Neural crest cell (in vitro differentiated cells): ENCODE measurements around the gene CD99. TPM values are rescaled to one million over a fixed set of nuclear protein-coding genes. Genes with fewer than 3 reads are reported as not detected.

Experiments used
- DNase-seq: peaks from one replicate; pipeline ENCODE4 v3.0.0; 2021; ENCODE audit warnings: low read depth, mixed read lengths, low spot score
- H3K27ac Mint-ChIP-seq: one replicate; pipeline ENCODE4 v1.8.0; 2021; ENCODE audit warnings: mild to moderate bottlenecking, mixed read lengths; ENCODE audit not compliant: unreplicated experiment
- H3K27me3 Mint-ChIP-seq: 2 replicates; pipeline ENCODE4 v1.8.0; 2021; ENCODE audit warnings: low read depth, mild to moderate bottlenecking, mixed read lengths
- H3K36me3 Mint-ChIP-seq: 2 replicates; pipeline ENCODE4 v1.8.0; 2021; ENCODE audit warnings: low read depth, mild to moderate bottlenecking, mixed read lengths
- H3K4me1 Mint-ChIP-seq: 2 replicates; pipeline ENCODE4 v1.8.0; 2021; ENCODE audit warnings: mixed read lengths
- H3K4me3 Mint-ChIP-seq: one replicate; pipeline ENCODE4 v1.8.0; 2021; ENCODE audit warnings: mild to moderate bottlenecking, mixed read lengths
- H3K9me3 Mint-ChIP-seq: 2 replicates; pipeline ENCODE4 v1.8.0; 2021; ENCODE audit warnings: mixed read lengths
- CTCF ChIP-seq: fragments of 200-600 bp; sonication (generic); conservative IDR thresholded peaks from 2 replicates; pipeline ENCODE4 v1.5.0; 2021; ENCODE audit warnings: antibody characterized with exemption, mild to moderate bottlenecking
- total RNA-seq: library from RNA; stranded (reverse); gene quantifications from 2 replicates; pipeline ENCODE4 v1.2.1, GENCODE V29; 2021

Gene CD99
- total RNA-seq, 1 donor from 2014 or later: 165 TPM

- Mint-ChIP-seq H3K27me3 (no peaks in the 10 kb centered on the region), H3K27ac (no peak overlapping the region), H3K4me3 (no peak overlapping the region), H3K4me1 (peaks cover 56% of the 10 kb centered on the region), H3K36me3 (no peaks in the 10 kb centered on the region), H3K9me3 (no peaks in the 10 kb centered on the region)
- TF ChIP-seq CTCF: no peak
- DNase-seq: no peak
Measured at GRCh38 chrX:2709556-2709955, 18.5 kb downstream of the CD99 start.

DNA sequence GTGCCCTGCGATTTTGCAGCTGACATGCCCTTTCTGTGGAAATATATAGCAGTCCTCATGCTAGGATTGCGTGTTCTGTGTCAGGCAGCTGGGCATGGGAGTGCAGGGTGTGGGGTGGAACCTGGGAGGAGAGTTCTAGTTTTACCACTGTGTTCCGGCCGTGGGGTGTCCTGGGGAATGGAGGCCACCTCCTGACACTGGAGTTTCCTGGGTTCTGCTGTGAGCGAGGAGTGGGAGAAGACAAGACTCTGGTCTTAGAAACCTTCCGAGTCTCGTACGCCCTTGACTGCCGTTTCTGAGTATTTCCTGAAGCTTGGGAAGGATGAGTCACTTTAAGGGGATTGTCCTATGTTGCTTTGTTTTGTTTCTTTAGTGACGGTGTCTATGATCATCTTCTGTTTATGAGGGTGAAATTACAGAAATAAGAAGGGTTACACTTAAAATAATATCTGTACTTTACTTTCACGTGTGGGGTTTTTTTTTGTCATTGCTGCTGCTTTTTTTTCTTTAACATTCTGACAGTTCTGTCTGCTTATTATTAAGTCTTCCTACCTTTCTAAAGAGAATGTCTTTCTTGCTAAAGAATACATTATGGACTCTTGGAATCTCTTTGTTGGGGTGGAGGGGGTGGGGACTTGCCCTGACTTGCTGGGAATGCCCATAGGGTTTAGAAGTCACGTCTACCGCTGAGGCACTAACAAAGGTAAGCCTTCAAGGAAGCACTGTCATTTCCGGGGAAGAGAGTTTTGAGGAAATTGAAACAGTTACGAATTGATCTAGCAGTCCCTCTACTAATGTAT is 19.1 kb downstream of the CD99 start:
- Mint-ChIP-seq H3K27ac (peak overlapping the region; percentile 93), H3K27me3 (no peaks in the 10 kb centered on the region), H3K4me3 (peak overlapping the region; percentile 55), H3K4me1 (peaks cover 49% of the 10 kb centered on the region), H3K9me3 (no peaks in the 10 kb centered on the region), H3K36me3 (no peaks in the 10 kb centered on the region)
- no peak for DNase-seq
- TF ChIP-seq CTCF: no peak

- peaks cover 41% of the 10 kb centered on the region for H3K4me1 Mint-ChIP-seq
- H3K27me3 Mint-ChIP-seq: no peaks in the 10 kb centered on the region
- no peak overlapping the region for H3K27ac Mint-ChIP-seq
- no peak for TF ChIP-seq CTCF
- H3K9me3 Mint-ChIP-seq: no peaks in the 10 kb centered on the region
- DNase-seq: no peak
- H3K36me3 Mint-ChIP-seq: peaks cover 5% of the 10 kb centered on the region
- H3K4me3 Mint-ChIP-seq: no peak overlapping the region
Measured at GRCh38 chrX:2711441-2711840, 20.3 kb downstream of the CD99 start.

DNA sequence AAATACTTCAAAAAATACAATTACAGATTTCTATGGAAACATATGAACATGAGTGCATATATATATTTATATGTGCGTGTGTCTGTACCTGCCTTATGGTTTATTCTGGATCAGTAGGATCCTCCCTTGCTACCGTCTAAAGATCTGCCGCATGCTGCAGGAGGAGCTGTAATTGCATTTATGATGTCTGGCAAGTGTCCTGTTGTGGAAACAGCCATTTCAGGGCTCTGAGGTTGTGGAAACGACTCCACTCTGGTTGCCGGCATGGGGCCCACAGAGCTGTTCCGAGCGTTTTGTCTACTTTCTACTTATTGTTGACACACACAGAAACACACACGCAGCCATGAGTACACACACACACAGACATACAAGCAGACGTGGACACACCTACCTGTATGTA is 21.3 kb downstream of the CD99 start:
- H3K27ac Mint-ChIP-seq: no peak overlapping the region
- TF ChIP-seq CTCF: no peak
- DNase-seq: no peak
- peaks cover 5% of the 10 kb centered on the region for H3K36me3 Mint-ChIP-seq
- no peaks in the 10 kb centered on the region for H3K27me3 Mint-ChIP-seq
- H3K4me1 Mint-ChIP-seq: peaks cover 33% of the 10 kb centered on the region
- H3K4me3 Mint-ChIP-seq: no peak overlapping the region
- no peaks in the 10 kb centered on the region for H3K9me3 Mint-ChIP-seq

DNA sequence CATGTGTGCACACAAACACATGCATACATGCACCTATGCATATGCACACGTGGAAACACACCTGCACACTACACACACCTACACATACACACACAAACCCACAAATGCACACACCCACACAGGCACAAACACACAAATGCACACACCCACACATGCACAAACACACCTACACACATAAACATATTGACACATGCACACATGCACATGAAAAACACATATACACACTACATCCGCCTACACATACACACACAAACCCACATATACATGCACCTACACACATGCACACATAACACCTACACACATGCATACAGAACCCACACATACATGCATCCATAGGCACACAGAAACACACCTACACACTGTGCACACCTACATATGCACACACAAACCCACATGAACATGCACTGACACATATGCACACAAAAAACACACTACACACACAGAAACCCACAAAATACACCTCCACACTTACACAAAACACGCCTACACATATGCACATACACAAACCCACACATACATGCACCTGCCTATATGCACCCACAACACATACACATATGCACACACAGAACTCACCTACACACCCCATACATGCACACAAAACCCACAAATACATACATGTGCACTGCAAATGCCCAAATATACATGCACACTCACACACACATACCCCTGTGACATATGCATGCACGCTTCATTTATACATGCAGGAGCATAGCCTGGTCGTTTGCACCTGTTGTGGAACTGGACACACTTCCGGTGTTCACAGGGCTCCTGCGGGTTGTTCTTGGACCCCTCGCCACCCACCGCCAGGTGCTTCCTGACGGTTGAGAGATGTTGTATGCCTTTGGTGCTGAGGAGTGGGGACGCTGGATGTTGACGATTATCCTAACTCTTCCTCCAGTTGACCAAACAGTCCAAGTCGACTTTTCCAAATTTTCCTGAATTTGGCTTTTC is 22.1 kb downstream of the CD99 start:
- peaks cover 26% of the 10 kb centered on the region for H3K4me1 Mint-ChIP-seq

More for the DNA sequence above, 22.1 kb downstream of the CD99 start:
- Mint-ChIP-seq H3K36me3 (peaks cover 5% of the 10 kb centered on the region), H3K27ac (no peak overlapping the region), H3K4me3 (no peak overlapping the region), H3K9me3 (no peaks in the 10 kb centered on the region), H3K27me3 (no peaks in the 10 kb centered on the region)
- no peak for TF ChIP-seq CTCF
- no peak for DNase-seq
